ENCODE data around the gene NR2C2AP.

Gene NR2C2AP

DNA sequence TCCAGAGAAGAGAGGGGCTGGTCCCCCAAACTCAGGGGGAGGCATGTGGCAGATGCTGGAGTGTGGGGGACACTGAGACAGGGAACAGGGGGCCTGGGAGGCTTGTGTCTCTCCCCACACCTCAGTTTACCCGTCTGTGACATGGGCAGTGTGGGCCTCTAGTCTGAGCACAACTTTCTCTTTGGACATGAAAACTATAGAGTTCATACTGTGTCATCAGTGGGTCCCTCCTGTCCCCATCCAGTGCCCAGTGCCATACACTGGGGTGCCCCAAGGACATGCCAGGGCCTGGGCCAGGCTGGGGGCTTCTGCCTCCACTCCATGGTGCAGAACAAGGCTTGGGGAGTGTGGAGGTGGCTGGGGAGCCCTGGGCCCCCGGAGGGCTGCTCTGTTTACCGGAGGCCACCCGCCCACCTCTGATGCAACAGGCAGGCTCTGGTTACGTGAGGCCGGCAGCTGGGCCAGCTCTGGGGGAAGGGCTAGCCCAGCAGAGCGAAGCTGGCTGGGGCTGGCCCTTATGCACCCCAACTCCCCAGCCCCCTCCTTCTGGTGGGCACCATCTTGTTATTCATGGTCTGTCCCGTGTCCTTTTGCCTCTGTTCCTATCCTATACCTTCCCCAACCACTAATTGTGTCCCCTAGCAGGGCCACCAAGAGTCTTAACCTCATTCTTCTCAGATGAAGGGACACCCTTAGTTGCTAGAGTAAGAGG, 31.2 kb downstream of the NR2C2AP start:
- peak; percentile 26 for DNase-seq (ENCODE audit: low read depth, low spot score)
- TF ChIP-seq CTCF (IDR thresholded peaks at IDR 0.05; ENCODE audit: low read depth, low read length): no peak
- H3K4me3 ChIP-seq (ENCODE audit: low read depth, low read length): no peak overlapping the region
- in situ Hi-C loops (cut with HindIII; ENCODE audit: low sequenced_read_pairs): no loop called here

- in situ Hi-C loops (cut with HindIII; ENCODE audit: low sequenced_read_pairs): no loop called here
- no peak overlapping the region for H3K4me3 ChIP-seq (ENCODE audit: low read depth, low read length)
- no peak for TF ChIP-seq CTCF (IDR thresholded peaks at IDR 0.05; ENCODE audit: low read depth, low read length)
Observed at GRCh38 chr19:19170873-19171672, 32.1 kb downstream of the NR2C2AP start.

DNA sequence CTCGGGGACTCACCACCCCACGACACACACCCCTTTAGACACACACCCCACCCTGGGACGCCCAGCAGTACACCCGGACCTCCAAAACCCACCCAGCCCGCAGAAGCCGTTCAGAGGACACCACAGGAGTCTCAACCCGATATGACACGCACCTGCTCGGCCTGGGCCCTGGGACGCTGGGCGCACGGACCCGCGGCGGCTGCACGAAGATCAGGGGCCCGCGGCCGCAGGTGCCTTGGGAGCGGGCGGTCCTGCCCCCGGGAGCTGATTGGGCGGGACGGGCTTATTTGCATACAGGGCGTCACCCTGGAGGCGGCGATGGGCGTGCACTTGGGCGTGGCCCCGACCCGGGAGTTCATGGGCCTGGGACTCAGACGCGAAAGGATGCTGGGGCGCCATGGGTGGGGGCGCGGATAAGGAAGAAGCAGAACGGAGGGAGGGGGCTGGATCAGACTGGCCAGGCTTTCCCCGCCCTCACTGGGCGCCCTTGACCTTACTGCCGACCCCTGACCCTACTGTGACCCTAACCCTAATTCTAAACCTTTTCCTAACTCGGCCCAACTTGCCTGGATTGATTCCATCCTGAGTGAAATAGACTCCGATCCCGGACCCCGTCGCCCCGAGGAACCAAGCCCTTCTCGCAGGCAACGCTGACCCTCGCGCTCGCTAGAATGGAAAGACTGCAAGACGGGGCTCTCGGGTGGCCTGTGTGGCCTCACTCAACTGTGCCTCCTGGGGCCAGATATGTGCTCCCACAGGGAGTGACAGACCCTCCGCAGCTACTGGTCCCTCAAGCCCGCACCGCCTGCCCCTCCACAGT, 33.0 kb downstream of the NR2C2AP start, which contains the start of gene MEF2B:
TSS of gene MEF2B (minus strand) at position 211 of the 820 bp plus-strand sequence. CDS start 19,528 bp downstream, outside the sequence.
- no peak within 1 kb of the TSS for H3K4me3 ChIP-seq (ENCODE audit: low read depth, low read length)
- TF ChIP-seq CTCF (IDR thresholded peaks at IDR 0.05; ENCODE audit: low read depth, low read length): no peak

More at GRCh38 chr19:19170873-19171672, 32.1 kb downstream of the NR2C2AP start:
- no peak for DNase-seq (ENCODE audit: low read depth, low spot score)

DNA sequence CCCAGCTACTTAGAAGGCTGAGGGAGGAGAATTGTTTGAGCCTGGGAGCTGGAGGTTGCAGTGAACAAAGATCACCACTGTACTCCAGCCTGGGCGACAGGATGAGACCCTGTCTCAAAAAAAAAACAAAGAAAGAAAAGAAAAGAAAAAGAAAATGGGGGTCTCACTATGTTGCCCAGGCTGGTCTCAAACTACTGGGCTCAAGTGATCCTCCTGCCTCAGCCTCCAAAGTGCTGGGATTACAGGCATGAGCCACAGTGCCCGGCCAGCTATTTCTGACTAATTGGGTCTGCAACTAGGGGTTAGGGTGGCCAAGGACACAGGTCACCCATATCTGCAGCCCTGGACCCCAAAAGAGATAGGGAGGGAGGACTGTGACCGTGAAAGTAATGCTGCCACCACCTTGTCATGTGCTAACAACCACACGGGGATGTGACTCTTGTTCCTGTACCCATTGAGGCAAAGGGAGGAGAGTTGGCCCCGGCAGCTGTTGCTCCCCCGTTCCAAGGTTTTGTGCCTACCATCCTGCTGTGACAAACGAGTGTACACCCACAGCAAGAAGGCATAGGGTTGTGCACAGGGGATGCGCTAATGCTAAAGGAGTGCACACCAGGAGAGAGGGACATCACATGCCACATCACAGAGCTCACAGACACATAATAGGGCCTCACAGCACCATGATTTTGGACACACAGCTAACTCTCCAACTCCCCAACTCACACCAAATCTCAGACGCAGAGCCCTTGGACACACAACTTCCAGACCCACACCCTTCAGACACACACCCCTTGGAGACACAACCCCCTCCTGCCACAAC, 33.8 kb downstream of the NR2C2AP start:
- in situ Hi-C loops (cut with HindIII; ENCODE audit: low sequenced_read_pairs): no loop called here
- no peak overlapping the region for H3K4me3 ChIP-seq (ENCODE audit: low read depth, low read length)
- no peak for DNase-seq (ENCODE audit: low read depth, low spot score)
- no peak for TF ChIP-seq CTCF (IDR thresholded peaks at IDR 0.05; ENCODE audit: low read depth, low read length)

More for the DNA sequence above, 33.0 kb downstream of the NR2C2AP start, which contains the start of gene MEF2B:
- DNase-seq (ENCODE audit: low read depth, low spot score): peak; percentile 55
- in situ Hi-C loops (cut with HindIII; ENCODE audit: low sequenced_read_pairs): no loop called here

- in situ Hi-C loops (cut with HindIII; ENCODE audit: low sequenced_read_pairs): no loop called here
- TF ChIP-seq CTCF (IDR thresholded peaks at IDR 0.05; ENCODE audit: low read depth, low read length): no peak
- H3K4me3 ChIP-seq (ENCODE audit: low read depth, low read length): no peak overlapping the region
- no peak for DNase-seq (ENCODE audit: low read depth, low spot score)
Observed at GRCh38 chr19:19167612-19168011, 35.6 kb downstream of the NR2C2AP start.
